ENCODE data around the gene DCPS. TPM values are rescaled to one million over a fixed set of nuclear protein-coding genes. Genes with fewer than 3 reads are reported as not detected.
"Not testable (repeated sequence)": the region's sequence is repeated elsewhere in the genome, so short reads cannot be mapped to it uniquely, and the experiment has no call there.

Gene DCPS, protein sequence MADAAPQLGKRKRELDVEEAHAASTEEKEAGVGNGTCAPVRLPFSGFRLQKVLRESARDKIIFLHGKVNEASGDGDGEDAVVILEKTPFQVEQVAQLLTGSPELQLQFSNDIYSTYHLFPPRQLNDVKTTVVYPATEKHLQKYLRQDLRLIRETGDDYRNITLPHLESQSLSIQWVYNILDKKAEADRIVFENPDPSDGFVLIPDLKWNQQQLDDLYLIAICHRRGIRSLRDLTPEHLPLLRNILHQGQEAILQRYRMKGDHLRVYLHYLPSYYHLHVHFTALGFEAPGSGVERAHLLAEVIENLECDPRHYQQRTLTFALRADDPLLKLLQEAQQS
- total RNA-seq, result 10 to 100 TPM; 10.9 to 21.9 TPM
- long read RNA-seq, transcript DCPS-201 (6 exons, 1,479 nt), result major isoform, 9 of 10 reads
- long read RNA-seq, partial matches to known transcripts, result 1 of 10 reads
- long read RNA-seq, other reads (novel, unspliced or antisense), result 0 of 10 reads

DNA sequence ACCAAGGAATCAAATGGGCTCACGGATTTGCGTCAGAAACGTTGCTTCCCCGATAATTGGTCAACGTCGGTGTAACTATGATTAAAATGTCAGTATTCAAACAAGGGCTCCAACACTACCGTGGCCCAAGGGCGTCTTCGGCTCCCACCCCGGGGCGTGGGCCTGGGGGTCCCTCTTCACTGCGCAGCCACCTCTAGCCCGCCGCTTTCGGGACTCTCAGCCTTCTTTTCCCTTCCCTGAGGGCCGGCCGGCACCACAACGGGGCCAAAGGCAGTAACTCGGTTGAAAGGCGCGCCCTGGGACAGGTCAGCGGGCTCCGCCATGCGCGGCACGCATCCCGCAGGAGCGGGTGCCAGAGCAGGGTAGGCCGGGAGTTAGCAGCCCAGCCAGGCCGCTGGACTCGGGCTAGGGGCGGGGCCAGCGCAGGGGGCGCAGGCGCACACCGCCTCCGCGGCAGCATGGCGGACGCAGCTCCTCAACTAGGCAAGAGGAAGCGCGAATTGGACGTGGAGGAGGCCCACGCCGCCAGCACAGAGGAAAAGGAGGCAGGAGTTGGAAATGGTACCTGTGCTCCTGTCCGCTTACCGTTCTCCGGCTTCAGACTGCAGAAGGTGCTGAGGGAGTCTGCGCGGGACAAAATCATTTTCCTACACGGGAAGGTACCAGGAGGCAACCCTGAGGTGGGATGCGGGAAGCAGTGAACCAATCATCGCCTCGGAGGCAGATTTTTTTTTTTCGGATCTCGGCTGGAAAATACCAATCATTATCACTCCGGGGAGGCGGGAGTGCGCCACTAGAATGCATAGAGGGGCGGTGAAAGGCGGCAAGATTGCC, at the start of gene DCPS:
Gene DCPS, plus strand, starts transcription at position 438 of the 834 bp plus-strand sequence. Its CDS starts 21 bp downstream, at position 459.
- peak; percentile 83 to 90 for DNase-seq
- ATAC-seq, result peak; percentile 99
- intact Hi-C loops (cut with DNase I, micrococcal nuclease), result loop anchor here in 1 of 2 donors (10.0 kb wide), 1 partner anchor 181 kb away; no protein-coding TSS in a partner anchor

DNA sequence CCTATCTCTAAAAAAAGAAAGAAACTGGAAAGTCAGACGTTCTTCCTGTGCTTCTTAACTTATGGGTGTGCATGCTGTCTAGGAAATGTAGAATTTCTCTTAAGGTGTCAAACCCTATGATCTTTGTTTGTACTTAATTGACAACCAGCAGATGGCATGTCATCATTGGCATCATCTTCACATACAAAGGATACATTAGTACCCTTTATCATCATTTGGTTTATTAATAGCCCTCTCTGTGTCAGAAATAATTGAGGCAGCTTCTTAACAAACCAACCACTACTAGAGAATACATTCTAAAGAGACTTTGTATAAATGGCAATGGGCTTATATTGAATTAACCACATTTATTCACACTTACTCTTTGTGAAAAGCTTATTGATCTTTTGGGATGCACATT, 49.0 kb upstream of the DCPS start:
- intact Hi-C loops (cut with DNase I, micrococcal nuclease), result no loop called here
- DNase-seq (no peak), ATAC-seq (no peak)

DNA sequence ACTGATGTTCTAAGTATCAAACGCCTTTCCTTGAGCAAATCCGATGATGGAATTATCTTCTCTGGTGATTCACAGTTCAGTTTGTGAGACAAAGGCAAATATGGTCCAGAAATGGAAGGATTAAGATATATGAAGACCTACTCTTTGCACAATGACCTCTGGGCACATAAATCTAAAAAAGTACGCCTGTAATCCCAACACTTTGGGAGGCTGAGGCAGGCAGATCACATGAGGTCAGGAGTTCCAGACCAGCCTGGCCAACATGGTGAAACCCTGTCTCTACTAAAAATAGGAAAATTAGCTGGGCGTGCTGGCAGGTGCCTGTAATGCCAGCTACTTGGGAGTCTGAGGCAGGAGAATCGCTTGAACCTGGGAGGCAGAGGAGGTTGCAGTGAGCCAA, 48.4 kb upstream of the DCPS start:
- ATAC-seq; DNase-seq; intact Hi-C loops (cut with DNase I, micrococcal nuclease): not testable (repeated sequence)

DNA sequence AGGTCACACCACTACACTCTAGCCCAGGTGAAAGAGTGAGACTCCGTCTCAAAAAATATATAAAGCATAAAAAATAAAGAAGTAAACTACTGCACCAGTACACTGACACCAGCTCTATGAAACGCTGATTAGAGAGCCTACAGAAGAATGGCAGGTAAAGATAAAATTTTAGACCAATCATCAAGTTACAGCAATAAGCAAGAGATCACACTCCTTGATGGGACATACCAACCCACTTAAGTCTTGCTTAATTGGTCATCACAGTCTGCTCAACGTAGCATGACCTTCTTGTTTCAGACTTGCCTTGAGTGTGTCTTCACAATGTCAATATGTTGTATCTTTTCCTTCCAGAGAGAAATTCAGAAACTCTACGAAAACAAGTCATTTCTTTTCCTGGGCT, 47.6 kb upstream of the DCPS start:
- ATAC-seq (no peak), DNase-seq (no peak)
- intact Hi-C loops (cut with DNase I, micrococcal nuclease), result no loop called here

DNA sequence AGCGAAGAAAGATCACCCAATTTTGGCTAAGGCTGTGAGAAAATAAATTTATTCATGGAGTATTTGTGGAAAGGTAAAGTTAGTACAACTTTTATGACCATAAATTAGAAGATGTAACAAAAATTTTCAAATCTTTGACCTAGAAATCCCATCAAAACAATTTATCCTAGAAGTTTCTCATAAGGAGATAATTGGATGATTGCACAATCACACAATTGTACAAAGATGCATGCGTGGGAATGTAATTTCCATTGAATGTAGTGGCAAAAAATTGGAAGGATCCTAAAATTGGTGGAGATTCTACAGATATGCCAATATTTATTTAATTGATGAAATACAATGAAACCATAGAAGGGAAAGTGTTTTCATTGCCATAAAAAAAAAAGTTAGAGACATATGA, 46.7 kb upstream of the DCPS start:
- DNase-seq, result no peak
- intact Hi-C loops (cut with DNase I, micrococcal nuclease), result no loop called here

DNA sequence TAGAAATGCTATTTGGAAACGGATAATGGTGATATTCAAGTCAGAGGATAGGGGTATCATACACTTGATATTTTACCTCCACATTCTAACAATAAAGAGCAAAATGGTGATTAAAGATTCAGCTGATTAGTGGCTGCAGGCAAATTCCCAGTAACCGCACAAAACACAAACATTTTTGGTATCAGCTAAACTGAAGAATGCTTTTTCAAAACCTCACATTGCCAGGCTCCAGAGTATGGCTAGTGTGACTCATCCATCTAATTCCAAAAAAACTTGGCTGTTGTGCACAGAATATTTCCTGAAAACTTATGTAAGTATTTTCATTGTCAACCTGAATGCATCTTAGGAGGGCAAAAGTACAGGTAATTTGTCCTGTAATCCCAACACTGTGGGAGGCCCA, 46.1 kb upstream of the DCPS start:
- no peak for DNase-seq
- no peak for ATAC-seq
- intact Hi-C loops (cut with DNase I, micrococcal nuclease), result no loop called here

More for the DNA sequence above, 46.7 kb upstream of the DCPS start:
- ATAC-seq, result no peak

DNA sequence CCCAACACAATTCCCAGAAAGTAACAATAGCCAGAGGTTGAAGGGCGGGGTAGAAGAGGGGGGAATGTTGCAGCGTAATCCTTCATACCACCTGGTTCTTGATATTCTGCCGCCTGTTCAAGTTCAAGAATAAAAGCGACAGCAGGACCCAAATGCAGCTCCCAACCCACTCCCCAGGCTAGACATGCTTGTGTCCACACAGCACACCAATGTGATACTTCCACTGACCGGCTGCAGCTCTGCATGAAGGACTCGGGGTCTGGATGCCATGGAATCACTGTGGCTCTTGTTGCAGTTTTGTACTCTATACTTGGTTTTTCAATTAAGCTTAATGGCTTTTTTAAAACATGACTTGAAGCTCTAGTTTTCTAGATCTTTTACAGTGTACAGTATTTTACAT, 41.6 kb upstream of the DCPS start:
- ATAC-seq (no peak), DNase-seq (no peak)
- intact Hi-C loops (cut with DNase I, micrococcal nuclease), result loop anchor here in 1 of 2 donors (5.0 kb wide), 1 partner anchor 45 kb away; no protein-coding TSS in a partner anchor

DNA sequence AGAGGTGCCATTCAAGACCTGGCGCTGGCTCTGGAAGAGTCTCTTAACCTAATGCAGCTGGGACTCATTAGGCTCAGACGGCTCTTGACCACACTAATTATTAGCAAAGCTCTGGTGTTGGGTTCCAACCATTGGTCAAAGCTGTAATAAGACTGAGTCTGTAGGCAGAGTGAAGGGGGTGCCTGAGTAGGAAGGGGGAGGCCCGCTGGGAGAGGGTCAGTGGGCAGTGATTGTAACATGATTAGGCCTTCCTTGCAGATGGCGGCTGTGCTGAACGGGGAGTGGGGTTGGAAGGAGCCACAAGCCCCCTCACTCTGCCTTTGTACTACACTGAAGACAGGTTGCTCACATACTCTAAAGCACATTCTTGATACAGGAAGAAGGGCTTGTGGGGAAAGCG, 40.4 kb upstream of the DCPS start:
- no peak for ATAC-seq
- DNase-seq, result no peak
- intact Hi-C loops (cut with DNase I, micrococcal nuclease), result loop anchor here in 1 of 2 donors (5.0 kb wide), 1 partner anchor 46 kb away; no protein-coding TSS in a partner anchor

DNA sequence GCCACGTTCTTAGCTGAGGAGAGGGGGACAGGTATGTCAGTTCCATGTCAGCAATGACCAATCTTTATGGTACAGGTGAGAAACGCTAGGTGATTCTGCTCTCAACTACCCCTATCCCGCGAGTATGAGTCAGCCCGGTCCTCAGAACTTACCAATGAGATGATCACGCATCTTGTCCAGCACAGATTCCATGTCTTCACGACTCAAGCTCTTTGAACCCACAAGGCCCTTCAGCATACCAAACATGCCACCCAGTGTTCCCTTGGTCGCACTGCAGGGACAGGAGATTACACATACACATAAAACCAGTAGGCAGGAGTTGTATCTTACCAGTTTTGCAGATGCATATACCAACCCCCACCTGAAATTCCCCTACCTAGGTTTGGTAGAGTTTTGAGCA, 38.0 kb upstream of the DCPS start:
- intact Hi-C loops (cut with DNase I, micrococcal nuclease), result no loop called here
- ATAC-seq, result peak; percentile 8
- no peak for DNase-seq

DNA sequence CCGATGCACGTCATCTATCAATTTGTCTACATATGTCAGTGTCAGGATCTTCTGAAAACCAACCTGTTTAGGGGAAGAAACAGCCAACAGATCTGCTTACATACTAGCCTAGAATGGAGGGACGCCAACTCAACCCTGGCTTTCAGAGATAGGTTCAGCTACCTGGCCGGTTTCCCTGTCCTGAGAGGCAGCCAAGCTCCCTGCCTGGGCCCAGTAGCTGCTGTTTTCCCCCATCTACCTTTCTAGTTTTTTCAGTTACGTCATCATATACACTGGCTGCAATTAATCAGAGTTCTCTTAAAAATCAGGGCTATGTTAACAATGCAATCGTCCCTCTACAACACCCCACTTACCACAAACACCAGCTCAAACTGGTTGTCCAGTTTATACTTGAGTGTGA, 36.2 kb upstream of the DCPS start:
- intact Hi-C loops (cut with DNase I, micrococcal nuclease), result no loop called here
- no peak for ATAC-seq
- no peak for DNase-seq

DNA sequence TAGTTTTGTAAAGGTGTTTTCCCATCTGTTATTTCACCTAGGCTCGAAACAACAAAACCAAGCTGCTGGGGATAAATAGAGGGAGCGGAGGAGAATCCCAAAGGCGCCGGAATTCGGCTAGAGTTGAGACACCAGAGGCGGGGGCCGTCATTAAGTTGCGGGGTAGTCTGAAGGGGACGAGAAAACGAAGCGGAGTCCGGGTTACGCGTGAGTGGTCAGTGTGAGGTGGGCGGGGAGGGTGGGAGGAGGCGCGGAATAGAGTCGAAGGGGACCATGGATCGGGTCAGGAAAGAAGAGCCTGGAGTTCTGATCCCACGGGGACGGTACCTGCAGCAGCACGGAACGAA, 35.5 kb upstream of the DCPS start:
- intact Hi-C loops (cut with DNase I, micrococcal nuclease), result no loop called here
- ATAC-seq (peak; percentile 14), DNase-seq (no peak)

DNA sequence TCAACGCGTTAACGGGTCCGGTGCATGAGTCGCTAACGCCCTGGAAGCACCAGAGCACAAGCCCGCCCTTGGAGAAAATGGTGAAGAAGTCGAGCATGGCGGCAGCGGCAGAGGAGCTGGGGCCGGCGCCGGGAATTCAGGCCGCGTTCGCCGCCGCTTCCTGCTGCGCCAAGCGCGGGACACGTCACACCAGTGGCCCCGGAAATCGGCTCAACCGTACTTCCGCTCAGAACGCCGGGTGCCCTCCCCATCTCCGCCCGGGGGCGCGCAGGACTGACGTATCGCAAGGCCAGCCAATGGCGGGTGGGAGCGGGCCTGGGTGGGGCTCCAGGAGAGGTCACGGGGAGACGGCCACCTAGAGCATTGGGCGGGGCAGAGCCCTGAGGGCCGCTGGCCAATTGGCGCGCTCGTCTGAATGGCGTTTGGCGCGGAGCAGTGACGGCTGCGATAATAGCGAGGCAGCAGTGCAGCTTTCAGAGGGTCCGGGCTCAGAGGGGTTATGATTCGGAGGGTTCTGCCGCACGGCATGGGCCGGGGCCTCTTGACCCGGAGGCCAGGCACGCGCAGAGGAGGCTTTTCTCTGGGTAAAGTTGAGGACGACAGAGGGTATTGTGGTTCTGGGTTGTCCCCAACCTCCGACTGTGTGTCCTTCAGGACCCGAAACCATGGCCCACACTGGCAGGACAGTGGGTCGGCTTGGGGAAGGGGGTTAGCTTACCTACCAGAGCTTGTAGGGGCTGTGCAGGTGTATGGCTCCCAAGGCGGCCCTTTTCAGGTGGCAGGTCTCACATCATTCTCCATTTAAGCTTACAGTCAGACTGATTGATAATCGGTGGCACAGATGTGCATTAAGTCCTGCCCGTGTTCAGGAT, 34.9 kb upstream of the DCPS start, which contains the start of the genes FOXRED1 and SRPRA:
Gene FOXRED1, plus strand, starts transcription at position 447 of the 872 bp plus-strand sequence. Its CDS starts 53 bp downstream, at position 500.
Gene SRPRA, minus strand, starts transcription at position 188 of the 872 bp plus-strand sequence. Its CDS starts 91 bp downstream, at position 97.
- intact Hi-C loops (cut with DNase I, micrococcal nuclease), result no loop called here
- ATAC-seq (peak; percentile 95), DNase-seq (peak; percentile 100)

DNA sequence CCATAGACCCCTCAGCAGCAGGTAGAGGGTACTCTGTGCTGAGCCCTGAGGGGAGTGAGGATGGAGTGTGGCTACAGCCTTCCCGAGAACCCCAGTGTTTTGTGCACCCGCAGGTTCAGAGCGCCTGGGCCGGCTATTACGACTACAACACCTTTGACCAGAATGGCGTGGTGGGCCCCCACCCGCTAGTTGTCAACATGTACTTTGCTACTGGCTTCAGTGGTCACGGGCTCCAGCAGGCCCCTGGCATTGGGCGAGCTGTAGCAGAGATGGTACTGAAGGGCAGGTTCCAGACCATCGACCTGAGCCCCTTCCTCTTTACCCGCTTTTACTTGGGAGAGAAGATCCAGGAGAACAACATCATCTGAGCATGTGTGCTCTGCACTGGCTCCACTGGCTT, 26.5 kb upstream of the DCPS start:
- ATAC-seq, result no peak
- intact Hi-C loops (cut with DNase I, micrococcal nuclease), result no loop called here
- no peak for DNase-seq

DNA sequence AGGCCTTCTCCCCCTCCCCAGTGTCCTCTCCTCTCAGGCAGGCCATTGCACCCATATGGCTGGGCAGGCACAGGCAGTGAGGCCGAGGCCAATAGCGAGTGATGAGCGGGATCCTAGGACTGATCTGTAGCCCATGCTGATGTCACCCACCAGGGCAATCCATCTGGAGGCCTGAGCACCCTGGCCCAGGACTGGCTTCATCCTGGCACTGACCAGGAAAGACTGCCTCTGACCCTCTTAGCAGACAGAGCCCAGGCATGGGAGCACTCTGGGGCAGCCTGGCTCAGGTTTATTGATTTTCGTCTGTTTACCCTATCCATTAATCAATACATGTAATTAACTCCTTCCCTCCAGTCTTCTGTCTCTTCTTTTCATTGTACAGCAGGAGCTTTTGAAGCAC, 26.1 kb upstream of the DCPS start:
- no peak for DNase-seq
- ATAC-seq, result no peak
- intact Hi-C loops (cut with DNase I, micrococcal nuclease), result no loop called here

DNA sequence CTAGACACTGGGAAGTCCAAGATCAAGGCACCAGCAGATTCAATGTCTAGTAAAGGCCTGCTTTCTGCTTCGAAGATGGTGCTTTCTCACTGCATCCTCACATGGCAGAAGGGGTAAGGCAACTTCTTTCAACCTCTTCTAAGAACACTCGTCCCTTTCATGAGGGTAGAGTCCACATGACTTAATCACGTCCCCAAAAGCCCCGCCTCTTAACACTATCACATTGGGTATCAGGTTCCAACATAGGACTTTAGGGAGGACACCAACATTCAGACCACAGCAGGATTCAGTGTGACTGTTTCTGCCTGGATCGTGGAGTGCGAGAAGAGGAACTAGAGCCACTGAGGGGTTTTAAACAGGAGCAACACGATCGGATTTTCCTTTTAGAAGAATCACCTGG, 24.7 kb upstream of the DCPS start:
- ATAC-seq (no peak), DNase-seq (no peak)
- intact Hi-C loops (cut with DNase I, micrococcal nuclease), result no loop called here

DNA sequence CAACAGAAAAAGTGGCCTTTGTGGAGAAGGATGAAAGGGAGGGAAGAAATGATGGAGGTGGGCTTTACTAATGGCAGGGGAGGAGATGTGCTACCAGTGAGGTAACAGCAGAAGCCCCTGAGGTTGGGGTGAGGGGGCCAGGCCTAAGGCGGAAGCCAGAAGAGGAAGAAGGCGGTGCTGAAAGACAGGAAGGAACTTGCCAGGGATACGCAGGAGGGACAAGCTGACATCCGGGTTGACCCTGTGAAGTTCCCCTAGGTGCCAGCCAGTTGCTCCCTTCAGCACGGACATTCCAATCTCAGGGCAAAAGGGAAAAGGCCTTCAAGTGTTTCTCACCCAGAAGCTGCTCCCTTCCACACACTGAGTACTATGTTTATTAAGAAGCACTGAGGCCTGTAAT, 23.3 kb upstream of the DCPS start:
- no peak for DNase-seq
- ATAC-seq, result no peak
- intact Hi-C loops (cut with DNase I, micrococcal nuclease), result no loop called here

DNA sequence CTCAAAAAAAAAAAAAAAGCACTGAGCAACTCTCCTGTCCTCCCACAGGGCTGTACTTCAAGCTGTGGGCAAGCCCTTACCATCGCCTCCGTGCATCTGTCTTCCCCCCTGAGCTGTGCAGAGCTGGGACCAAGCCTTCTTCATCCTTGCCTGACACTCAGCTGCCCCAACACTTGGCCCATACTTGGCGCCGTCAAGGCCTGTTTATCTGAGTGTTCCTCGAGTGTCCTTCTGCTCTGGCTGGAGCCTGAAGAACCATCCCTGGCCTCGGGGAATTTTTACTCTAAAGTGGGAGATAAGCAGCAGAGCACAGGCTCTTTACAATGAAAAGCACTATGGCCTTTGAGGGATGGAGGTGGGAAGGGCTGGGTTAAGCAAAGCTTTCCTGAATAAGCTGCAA, 22.6 kb upstream of the DCPS start:
- DNase-seq (no peak), ATAC-seq (no peak)
- intact Hi-C loops (cut with DNase I, micrococcal nuclease), result no loop called here

DNA sequence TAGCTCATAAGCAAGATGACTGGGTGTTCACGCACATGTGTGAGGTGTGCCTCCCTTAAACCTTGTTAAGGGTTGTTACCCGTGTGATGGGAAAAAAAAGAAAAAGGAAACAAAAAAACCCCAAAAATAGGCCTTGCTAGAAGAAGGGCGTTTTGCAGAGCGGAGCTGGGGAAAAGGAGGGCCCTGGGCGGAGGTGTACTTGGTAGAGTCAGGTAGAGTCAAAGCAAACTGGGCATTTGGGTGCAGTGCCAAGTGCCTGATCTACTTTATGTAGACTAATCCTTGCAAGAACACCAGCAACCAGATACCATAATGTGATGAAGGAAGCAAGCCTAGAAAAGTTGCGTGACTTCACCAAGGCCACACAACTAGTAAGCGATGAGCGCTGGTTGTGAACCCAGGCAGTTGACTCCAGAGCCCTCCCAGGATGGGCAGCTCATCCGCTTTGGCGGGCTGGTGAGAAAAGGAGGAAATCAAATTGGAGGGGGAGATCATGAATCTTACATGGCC, 22.1 kb upstream of the DCPS start:
- DNase-seq, result no peak
- intact Hi-C loops (cut with DNase I, micrococcal nuclease), result no loop called here
- no peak for ATAC-seq

DNA sequence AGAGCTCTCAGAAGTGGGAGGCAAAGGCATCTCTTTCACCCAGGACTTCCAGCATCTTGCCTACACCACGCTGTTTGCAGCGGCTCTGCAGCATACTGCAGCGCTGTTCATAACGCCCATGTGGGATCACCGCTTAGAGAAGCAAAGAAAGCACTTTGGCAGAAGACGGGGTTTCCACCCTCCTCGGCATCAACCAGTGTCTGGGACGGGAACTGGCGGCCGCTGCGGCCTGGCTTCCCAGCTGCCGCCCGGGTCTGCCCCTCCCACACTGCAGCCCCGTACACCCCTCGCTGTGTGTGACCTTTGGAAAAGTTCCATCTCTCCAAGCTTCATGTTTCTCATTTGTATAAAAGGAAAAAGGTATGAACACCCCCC, 21.5 kb upstream of the DCPS start:
- ATAC-seq (peak; percentile 62), DNase-seq (peak; percentile 54 to 57)
- intact Hi-C loops (cut with DNase I, micrococcal nuclease), result no loop called here

Measured in left colon (tissue), 2 donors.